DND-41 (cell line): ENCODE results near the gene SOAT2.

Experiments used
- CTCF ChIP-seq: IDR thresholded peaks from 2 replicates; pipeline ENCODE4 v1.5.1; 2012; ENCODE audit warnings: borderline replicate concordance, low read length, moderate library complexity, mild to moderate bottlenecking; ENCODE audit not compliant: poor library complexity, severe bottlenecking; ENCODE audit errors: extremely low read depth
- EZH2 ChIP-seq: IDR thresholded peaks from 3 replicates; pipeline ENCODE4 v1.6.1; 2012; ENCODE audit warnings: borderline replicate concordance, low read depth, mild to moderate bottlenecking, moderate library complexity, low read length, inconsistent platforms; ENCODE audit not compliant: severe bottlenecking

GRCh38 chr12:53096759-53097158 is 6.5 kb upstream of the SOAT2 start:
- no peak for TF ChIP-seq CTCF
- TF ChIP-seq EZH2: no peak
